Activated CD8-positive, alpha-beta T cell treated with anti-CD3 and anti-CD28 coated beads for 36 hours (primary cell): ENCODE results near the gene ADAMTS9. TPM values are rescaled to one million over a fixed set of nuclear protein-coding genes. Genes with fewer than 3 reads are reported as not detected.

Experiments
- ATAC-seq: fragments of 200-7000 bp; cut with Tn5 transposase; one replicate; pipeline ENCODE4 v1.10.0; 2021; ENCODE audit warnings: mild to moderate bottlenecking, moderate library complexity
- CTCF ChIA-PET: fragments of 350-600 bp; sonication (Branson Sonifier 250); formaldehyde crosslinking; loops from one replicate; lab custom pipeline; 2021; ENCODE audit warnings: antibody characterized with exemption; lab: Charles Lee
- POLR2A ChIA-PET: fragments of 350-600 bp; sonication (Branson Sonifier 250); formaldehyde crosslinking; loops from one replicate; lab custom pipeline; 2021; ENCODE audit warnings: antibody characterized with exemption; lab: Charles Lee
- DNase-seq: peaks from one replicate; pipeline ENCODE4 v3.0.0-alpha.2; 2020
- H3K27ac Mint-ChIP-seq: one replicate; pipeline ENCODE4 v1.8.0; 2021; ENCODE audit warnings: mild to moderate bottlenecking, mixed read lengths
- H3K27me3 Mint-ChIP-seq: one replicate; pipeline ENCODE4 v1.8.0; 2021; ENCODE audit warnings: mixed read lengths
- H3K36me3 Mint-ChIP-seq: one replicate; pipeline ENCODE4 v1.8.0; 2021; ENCODE audit warnings: low read depth, mixed read lengths
- H3K4me1 Mint-ChIP-seq: one replicate; pipeline ENCODE4 v1.8.0; 2021; ENCODE audit warnings: low read depth, mixed read lengths
- H3K4me3 Mint-ChIP-seq: one replicate; pipeline ENCODE4 v1.8.0; 2021; ENCODE audit warnings: mild to moderate bottlenecking, moderate library complexity, mixed read lengths
- H3K9me3 Mint-ChIP-seq: one replicate; pipeline ENCODE4 v1.8.0; 2021; ENCODE audit warnings: mixed read lengths
- CTCF ChIP-seq: fragments of 200-600 bp; IDR thresholded peaks from one replicate; pipeline ENCODE4 v1.8.0; 2022; ENCODE audit warnings: antibody characterized with exemption, mild to moderate bottlenecking
- intact Hi-C: fragments of 100-400 bp; cut with micrococcal nuclease; formaldehyde crosslinking; loops from one replicate; pipeline ENCODE4 v1.10.0; 2022
- total RNA-seq, 2 experiments: library from RNA; stranded (reverse); gene quantifications; one replicate each; pipeline ENCODE4 v1.2.3, GENCODE V29; 2021

Gene ADAMTS9
- total RNA-seq, 2 experiments from 2014 or later: not detected

DNA sequence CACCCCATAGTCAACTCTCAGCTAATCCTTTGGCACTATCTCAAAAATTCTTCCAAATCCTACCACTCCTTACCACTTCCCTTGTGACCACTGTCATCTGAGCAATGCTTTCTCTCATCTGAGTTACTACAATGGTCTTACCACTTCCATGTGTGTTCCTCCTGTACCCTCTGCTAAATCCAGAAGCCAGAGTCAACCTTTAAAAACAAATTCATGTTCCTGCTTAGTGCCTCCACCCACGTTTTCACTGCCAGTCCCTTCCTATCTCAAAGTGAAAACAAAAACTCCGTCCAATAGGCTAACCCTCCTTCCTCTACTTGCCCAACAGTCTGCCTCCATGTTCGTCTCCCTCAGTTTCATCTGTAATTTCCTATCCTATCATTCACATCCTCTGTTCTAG is 109.0 kb downstream of the ADAMTS9 start:
- no peak overlapping the region for H3K27ac Mint-ChIP-seq

GRCh38 chr3:64578062-64578770 is 109.6 kb downstream of the ADAMTS9 start:
- Mint-ChIP-seq H3K27me3 (no peaks in the 10 kb centered on the region), H3K27ac (no peak overlapping the region), H3K4me1 (no peaks in the 10 kb centered on the region), H3K36me3 (no peaks in the 10 kb centered on the region), H3K4me3 (no peak overlapping the region), H3K9me3 (no peaks in the 10 kb centered on the region)
- intact Hi-C loops: no loop called here
- ChIA-PET POLR2A (no interaction called here), CTCF (interaction anchor here (1.4 to 1.7 kb wide), 2 partner anchors 15 to 45 kb away, joined by 3 to 5 read pairs; no protein-coding TSS in a partner anchor)
- TF ChIP-seq CTCF: no peak
- DNase-seq: no peak
- ATAC-seq: no peak

More for the DNA sequence above, 109.0 kb downstream of the ADAMTS9 start:
- H3K27me3 Mint-ChIP-seq: peaks cover under 1% of the 10 kb centered on the region
- H3K4me3 Mint-ChIP-seq: no peak overlapping the region
- intact Hi-C loops: no loop called here
- no peaks in the 10 kb centered on the region for H3K36me3 Mint-ChIP-seq
- ChIA-PET POLR2A (no interaction called here), CTCF (interaction anchor here (1.4 kb wide), 1 partner anchor 45 kb away, joined by 3 read pairs; no protein-coding TSS in a partner anchor)
- no peak for DNase-seq
- H3K9me3 Mint-ChIP-seq: no peaks in the 10 kb centered on the region
- H3K4me1 Mint-ChIP-seq: no peaks in the 10 kb centered on the region
- no peak for ATAC-seq
- no peak for TF ChIP-seq CTCF

DNA sequence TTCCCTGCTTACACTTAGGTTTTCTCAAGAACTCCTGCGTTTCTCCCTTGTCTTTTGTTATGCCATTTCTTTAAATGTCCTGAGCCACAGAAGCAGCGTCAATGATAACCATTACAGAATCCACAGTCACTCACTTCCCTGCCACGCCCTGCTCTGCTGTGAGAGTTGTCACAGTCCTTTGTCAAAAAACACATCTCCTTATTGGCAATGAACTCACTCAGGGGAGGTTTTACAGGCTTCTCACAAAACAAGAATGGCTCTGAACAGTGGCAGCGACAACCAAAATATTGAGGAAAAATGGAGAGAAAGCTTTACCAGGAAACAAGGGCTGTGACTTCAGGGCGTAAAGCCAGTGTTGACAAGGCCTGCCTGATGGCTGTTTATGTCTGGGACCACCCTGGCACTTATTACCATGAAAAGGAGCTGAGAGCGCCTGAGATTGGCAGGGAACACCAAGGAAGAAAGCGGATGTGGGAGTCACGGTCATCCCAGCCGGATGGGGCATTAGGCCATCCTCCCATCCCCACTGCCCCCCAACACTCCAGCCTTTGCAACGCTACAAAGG is 111.5 kb downstream of the ADAMTS9 start:
- DNase-seq (no peak), ATAC-seq (no peak)
- ChIA-PET POLR2A (no interaction called here), CTCF (interaction anchor here (1.4 to 1.7 kb wide), 3 partner anchors 17 to 43 kb away, joined by 3 to 6 read pairs (median 5); no protein-coding TSS in a partner anchor)
- H3K9me3 Mint-ChIP-seq: no peaks in the 10 kb centered on the region
- no peaks in the 10 kb centered on the region for H3K27me3 Mint-ChIP-seq
- no peak overlapping the region for H3K4me3 Mint-ChIP-seq
- H3K36me3 Mint-ChIP-seq: no peaks in the 10 kb centered on the region
- H3K27ac Mint-ChIP-seq: no peak overlapping the region
- intact Hi-C loops: no loop called here
- H3K4me1 Mint-ChIP-seq: no peaks in the 10 kb centered on the region
- no peak for TF ChIP-seq CTCF

- ChIA-PET POLR2A (no interaction called here), CTCF (interaction anchor here (0.6 to 1.4 kb wide), 4 partner anchors 15 to 55 kb away, joined by 3 to 6 read pairs (median 3); no protein-coding TSS in a partner anchor)
- peak; percentile 18 for TF ChIP-seq CTCF
- intact Hi-C loops: no loop called here
- no peaks in the 10 kb centered on the region for H3K9me3 Mint-ChIP-seq
- no peak overlapping the region for H3K27ac Mint-ChIP-seq
- H3K4me3 Mint-ChIP-seq: no peak overlapping the region
- H3K4me1 Mint-ChIP-seq: no peaks in the 10 kb centered on the region
- DNase-seq (no peak), ATAC-seq (no peak)
- no peaks in the 10 kb centered on the region for H3K36me3 Mint-ChIP-seq
- no peaks in the 10 kb centered on the region for H3K27me3 Mint-ChIP-seq
These were observed 112.5 kb downstream of the ADAMTS9 start for GRCh38 chr3:64575211-64575844.

GRCh38 chr3:64574194-64574593 is 113.6 kb downstream of the ADAMTS9 start:
- no peaks in the 10 kb centered on the region for H3K4me1 Mint-ChIP-seq
- ATAC-seq (no peak), DNase-seq (no peak)
- H3K4me3 Mint-ChIP-seq: no peak overlapping the region
- H3K36me3 Mint-ChIP-seq: no peaks in the 10 kb centered on the region
- ChIA-PET POLR2A (no interaction called here), CTCF (no interaction called here)
- no peaks in the 10 kb centered on the region for H3K9me3 Mint-ChIP-seq
- TF ChIP-seq CTCF: no peak
- H3K27me3 Mint-ChIP-seq: peaks cover 2% of the 10 kb centered on the region
- H3K27ac Mint-ChIP-seq: no peak overlapping the region
- intact Hi-C loops: no loop called here
